Dendritic cell treated with granulocyte-macrophage colony-stimulating factor and Interleukin-4, amounts not matched to agents 40 ng/mL and 50 ng/mL, for 4 days (primary cell): ENCODE results near the gene GLIS2.

Experiments
- H3K27ac Mint-ChIP-seq: one replicate; pipeline ENCODE4 v1.8.0; 2022; ENCODE audit warnings: mild to moderate bottlenecking, mixed read lengths
- H3K27me3 Mint-ChIP-seq: one replicate; pipeline ENCODE4 v1.8.0; 2022; ENCODE audit warnings: mild to moderate bottlenecking, mixed read lengths
- H3K36me3 Mint-ChIP-seq: one replicate; pipeline ENCODE4 v1.8.0; 2022; ENCODE audit warnings: low read depth, mixed read lengths
- H3K4me1 Mint-ChIP-seq: one replicate; pipeline ENCODE4 v1.8.0; 2022; ENCODE audit warnings: low read depth, mixed read lengths
- H3K4me3 Mint-ChIP-seq: one replicate; pipeline ENCODE4 v1.8.0; 2022; ENCODE audit warnings: mild to moderate bottlenecking, moderate library complexity, mixed read lengths
- H3K9me3 Mint-ChIP-seq: one replicate; pipeline ENCODE4 v1.8.0; 2022; ENCODE audit warnings: mixed read lengths
- intact Hi-C: fragments of 100-400 bp; cut with micrococcal nuclease; formaldehyde crosslinking; loops from one replicate; pipeline ENCODE4 v1.15.0; 2022

The GLIS2 gene

GRCh38 chr16:4383591-4384444, 68.0 kb downstream of the GLIS2 start:
- H3K27me3 Mint-ChIP-seq: no peaks in the 10 kb centered on the region
- intact Hi-C loops: no loop called here
- peaks cover 100% of the 10 kb centered on the region for H3K36me3 Mint-ChIP-seq
- H3K27ac Mint-ChIP-seq: no peak overlapping the region
- H3K4me3 Mint-ChIP-seq: no peak overlapping the region
- H3K4me1 Mint-ChIP-seq: peaks cover 4% of the 10 kb centered on the region
- H3K9me3 Mint-ChIP-seq: no peaks in the 10 kb centered on the region

DNA sequence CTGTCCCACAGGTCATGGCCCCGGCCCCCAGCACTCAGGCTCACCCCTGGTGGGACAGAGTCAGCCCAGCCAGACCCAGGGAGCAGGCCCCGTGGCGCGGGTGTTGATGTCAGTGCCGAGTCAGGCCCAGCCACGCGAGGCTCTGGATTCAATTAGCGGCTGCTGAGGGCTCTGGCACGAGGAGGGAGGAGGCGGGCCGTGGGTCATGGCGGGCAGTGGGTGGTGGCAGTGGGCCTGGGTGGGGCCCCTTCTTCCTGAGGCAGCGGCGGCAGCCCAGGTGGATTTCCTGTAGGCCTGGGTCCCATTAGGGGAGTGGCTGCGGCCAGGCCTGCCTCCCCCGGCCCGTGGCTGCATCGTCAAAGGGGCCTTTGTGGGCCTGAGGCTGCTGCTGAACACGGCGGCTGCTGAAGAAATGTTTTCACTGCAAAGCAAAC, 68.7 kb downstream of the GLIS2 start:
- Mint-ChIP-seq H3K4me3 (no peak overlapping the region), H3K27ac (no peak overlapping the region), H3K9me3 (no peaks in the 10 kb centered on the region), H3K27me3 (no peaks in the 10 kb centered on the region), H3K4me1 (no peaks in the 10 kb centered on the region), H3K36me3 (peaks cover 100% of the 10 kb centered on the region)
- intact Hi-C loops: no loop called here

DNA sequence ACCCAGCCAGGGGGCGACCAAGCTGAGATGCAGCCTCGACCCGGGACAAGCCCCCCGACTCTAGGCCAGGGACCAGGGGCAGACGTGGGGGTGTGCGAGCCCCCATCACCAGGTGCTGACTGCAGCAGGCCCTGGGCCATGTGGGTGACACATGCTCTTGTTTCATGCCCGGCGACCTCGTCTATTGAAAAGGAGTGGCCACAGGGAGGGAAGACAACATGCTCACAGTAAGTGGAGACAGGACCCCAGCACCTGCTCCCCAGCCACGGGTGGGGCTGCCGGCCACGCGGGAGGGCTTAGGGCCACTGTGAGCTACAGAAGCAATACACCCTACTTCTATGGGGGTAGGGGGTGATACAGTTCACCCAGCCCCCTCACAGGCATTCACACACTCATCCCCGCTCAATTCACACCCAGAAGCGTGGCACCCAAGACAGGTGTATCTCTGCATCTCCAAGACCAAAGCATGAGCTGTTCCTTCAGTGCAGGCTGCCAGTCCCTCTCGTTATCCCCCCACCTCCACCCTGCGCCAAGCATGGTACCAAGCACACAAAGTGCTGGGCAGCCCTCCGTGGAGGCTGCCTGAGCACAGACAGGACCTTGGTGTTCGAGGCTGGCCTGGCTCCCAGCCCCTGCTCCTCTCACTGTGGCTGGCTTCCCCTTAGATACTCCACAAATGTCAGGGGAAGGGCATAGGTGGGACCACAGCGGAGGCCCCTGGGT, 69.4 kb downstream of the GLIS2 start:
- Mint-ChIP-seq H3K9me3 (no peaks in the 10 kb centered on the region), H3K27ac (no peak overlapping the region), H3K4me1 (no peaks in the 10 kb centered on the region), H3K27me3 (no peaks in the 10 kb centered on the region), H3K4me3 (no peak overlapping the region), H3K36me3 (peaks cover 100% of the 10 kb centered on the region)
- intact Hi-C loops: no loop called here

DNA sequence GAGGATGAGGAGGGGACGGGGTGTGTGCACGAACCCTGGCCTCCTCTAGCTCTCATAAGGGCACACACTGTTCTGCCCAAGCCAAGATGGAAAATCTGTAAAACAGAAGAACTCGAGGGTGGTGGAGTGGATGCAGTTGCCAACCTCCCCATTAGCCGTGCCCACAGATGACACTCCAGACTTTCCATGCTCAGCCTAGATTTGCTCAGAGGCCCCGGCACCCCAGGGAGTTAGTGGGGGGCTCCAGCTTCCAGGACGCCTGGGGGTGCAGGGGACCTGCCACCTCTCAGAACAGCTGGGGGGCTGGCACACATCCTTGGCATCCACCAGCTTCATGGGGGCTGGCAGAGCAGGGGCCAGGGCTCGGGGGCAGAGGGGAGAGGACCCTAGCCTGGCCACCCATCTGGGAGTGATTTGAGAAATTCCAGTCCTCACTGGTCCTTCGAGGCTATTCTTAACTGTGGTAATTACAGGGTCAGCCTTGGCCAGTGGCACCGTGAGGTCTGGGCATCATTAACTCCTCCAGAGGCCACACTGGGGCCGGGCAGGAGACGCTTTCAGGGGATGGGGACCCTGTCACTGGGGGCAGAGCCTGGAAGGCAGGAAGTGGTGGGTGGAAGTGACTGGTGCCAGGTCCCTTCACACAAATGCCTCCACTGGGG, 70.1 kb downstream of the GLIS2 start:
- Mint-ChIP-seq H3K9me3 (no peaks in the 10 kb centered on the region), H3K4me1 (no peaks in the 10 kb centered on the region), H3K27me3 (no peaks in the 10 kb centered on the region), H3K36me3 (peaks cover 100% of the 10 kb centered on the region), H3K4me3 (no peak overlapping the region), H3K27ac (no peak overlapping the region)
- intact Hi-C loops: no loop called here

- H3K27me3 Mint-ChIP-seq: no peaks in the 10 kb centered on the region
- H3K27ac Mint-ChIP-seq: no peak overlapping the region
- intact Hi-C loops: no loop called here
- peaks cover 100% of the 10 kb centered on the region for H3K36me3 Mint-ChIP-seq
- H3K4me3 Mint-ChIP-seq: no peak overlapping the region
- no peaks in the 10 kb centered on the region for H3K9me3 Mint-ChIP-seq
- no peaks in the 10 kb centered on the region for H3K4me1 Mint-ChIP-seq
Observed at GRCh38 chr16:4386451-4386805, 70.6 kb downstream of the GLIS2 start.

DNA sequence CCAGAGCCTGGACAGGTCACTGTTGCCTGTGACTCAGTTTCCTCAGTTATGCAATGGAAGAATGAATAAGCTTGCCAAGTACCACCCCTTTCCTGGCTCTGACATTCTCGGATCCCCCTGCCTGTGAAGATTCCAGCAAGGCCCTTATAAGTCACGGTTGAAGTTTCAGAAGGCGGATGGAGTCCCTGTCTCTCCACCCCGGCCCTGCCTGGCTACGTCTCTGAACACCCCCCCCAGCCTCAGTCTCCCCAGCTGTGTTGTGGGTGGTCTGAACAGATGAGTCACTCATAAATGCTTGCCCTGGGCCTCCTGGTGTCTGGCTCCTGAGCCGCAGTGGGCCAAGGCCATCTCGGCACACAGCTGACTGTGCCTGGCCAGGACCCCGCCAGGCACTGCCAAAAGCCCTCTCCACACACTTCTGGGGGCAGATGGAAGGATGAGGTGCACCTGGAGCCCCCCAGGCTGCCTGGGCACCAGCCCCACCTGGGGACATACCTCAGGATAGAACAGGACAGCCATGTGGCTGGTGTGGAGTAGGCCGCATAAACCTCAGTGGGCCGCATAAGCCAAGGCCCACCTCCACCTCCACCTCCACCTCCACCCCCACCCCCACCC, 71.2 kb downstream of the GLIS2 start:
- H3K4me1 Mint-ChIP-seq: no peaks in the 10 kb centered on the region
- H3K27ac Mint-ChIP-seq: no peak overlapping the region
- no peaks in the 10 kb centered on the region for H3K9me3 Mint-ChIP-seq
- intact Hi-C loops: no loop called here
- H3K36me3 Mint-ChIP-seq: peaks cover 100% of the 10 kb centered on the region
- H3K27me3 Mint-ChIP-seq: no peaks in the 10 kb centered on the region
- no peak overlapping the region for H3K4me3 Mint-ChIP-seq

DNA sequence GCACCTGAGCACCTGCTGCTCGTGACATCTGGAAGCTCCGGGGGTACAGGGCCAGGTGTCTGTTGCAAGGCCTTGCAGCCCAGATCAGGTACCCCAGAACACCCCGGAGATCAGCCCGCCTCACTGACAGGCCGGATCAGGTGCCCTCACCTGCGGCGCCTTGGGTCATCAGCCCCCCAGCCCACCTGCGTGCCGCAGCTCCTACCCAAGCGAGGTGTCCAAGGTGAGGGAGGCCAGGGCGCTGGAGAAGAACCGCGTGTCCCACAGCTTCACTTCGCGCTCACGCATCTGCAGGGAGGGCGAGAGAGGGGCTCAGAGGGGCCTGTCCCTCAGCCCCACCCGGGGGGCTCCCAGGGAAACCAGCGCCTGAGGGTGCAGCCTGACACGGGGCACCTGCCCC, 71.9 kb downstream of the GLIS2 start:
- intact Hi-C loops: no loop called here
- Mint-ChIP-seq H3K27me3 (no peaks in the 10 kb centered on the region), H3K9me3 (no peaks in the 10 kb centered on the region), H3K4me1 (no peaks in the 10 kb centered on the region), H3K4me3 (no peak overlapping the region), H3K27ac (no peak overlapping the region), H3K36me3 (peaks cover 100% of the 10 kb centered on the region)

GRCh38 chr16:4388271-4389021, 72.6 kb downstream of the GLIS2 start:
- Mint-ChIP-seq H3K27me3 (no peaks in the 10 kb centered on the region), H3K4me1 (no peaks in the 10 kb centered on the region), H3K9me3 (no peaks in the 10 kb centered on the region), H3K36me3 (peaks cover 100% of the 10 kb centered on the region), H3K27ac (no peak overlapping the region), H3K4me3 (no peak overlapping the region)
- intact Hi-C loops: no loop called here
